B cell (primary cell): ENCODE data around the gene ST8SIA3. TPM values are rescaled to one million over a fixed set of nuclear protein-coding genes. Genes with fewer than 3 reads are reported as not detected.

Source experiments
- ATAC-seq: fragments of 200-7000 bp; cut with Tn5 transposase; one replicate; pipeline ENCODE4 v1.10.0; 2021; ENCODE audit warnings: low read depth, mild to moderate bottlenecking, moderate number of reproducible peaks, moderate library complexity
- CTCF ChIA-PET: fragments of 350-600 bp; sonication (Branson Sonifier 250); formaldehyde crosslinking; loops from one replicate; lab custom pipeline; 2021; ENCODE audit warnings: antibody characterized with exemption, inconsistent platforms; lab: Charles Lee
- POLR2A ChIA-PET: fragments of 350-600 bp; sonication (Branson Sonifier 250); formaldehyde crosslinking; loops from one replicate; lab custom pipeline; 2021; ENCODE audit warnings: antibody characterized with exemption; lab: Charles Lee
- DNase-seq: peaks from one replicate; pipeline ENCODE4 v3.0.0; 2013
- H2AFZ ChIP-seq: 2 replicates; pipeline ENCODE4 v1.6.1; 2012; ENCODE audit warnings: mild to moderate bottlenecking, low read depth, low read length; ENCODE audit not compliant: insufficient read depth, poor library complexity, severe bottlenecking
- H3K27ac ChIP-seq, 2 donors: 1 replicate in 1 of 2; 2 replicates in 1 of 2; pipeline ENCODE4 v1.5.1; 2012 to 2013; ENCODE audit warnings: low read length in 2 of 2, mild to moderate bottlenecking in 2 of 2, moderate library complexity in 1 of 2
- H3K27me3 ChIP-seq, 4 experiments: fragments of 200-600 bp in 1 of 4; sonication (generic) in 1 of 4; replicated peaks in 1 of 4; 1 replicate in 2 of 4; 2 replicates in 2 of 4; pipeline versions ENCODE4 v1.6.1 to v1.7.0; 2013 to 2016; ENCODE audit warnings: low read length in 3 of 4, mild to moderate bottlenecking in 2 of 4, mixed read lengths in 1 of 4, moderate library complexity in 1 of 4; ENCODE audit not compliant: insufficient read depth in 4 of 4, control insufficient read depth in 3 of 4; ENCODE audit errors: control extremely low read depth in 1 of 4
- H3K36me3 ChIP-seq, 2 experiments: replicated peaks in 1 of 2; 1 replicate in 1 of 2; 2 replicates in 1 of 2; pipeline versions ENCODE4 v1.6.1 to v1.7.1; 2013; ENCODE audit warnings: low read length in 1 of 2; ENCODE audit not compliant: insufficient read depth in 2 of 2, control insufficient read depth in 1 of 2; ENCODE audit errors: control extremely low read depth in 1 of 2, extremely low read depth in 1 of 2
- H3K4me1 ChIP-seq, 2 donors: fragments of 200-600 bp in 1 of 2; sonication (generic) in 1 of 2; 1 replicate in 1 of 2; 2 replicates in 1 of 2; pipeline versions ENCODE4 v1.5.1 to v1.6.1; 2013 to 2017; ENCODE audit warnings: low read length in 2 of 2; ENCODE audit not compliant: control insufficient read depth in 2 of 2, insufficient read depth in 2 of 2
- H3K4me2 ChIP-seq: replicated peaks from 2 replicates; pipeline ENCODE3; 2012; ENCODE audit warnings: mild to moderate bottlenecking, low read depth, low read length; ENCODE audit not compliant: poor library complexity, severe bottlenecking
- H3K4me3 ChIP-seq, 5 experiments: fragments of 200-600 bp in 1 of 5; sonication (generic) in 1 of 5; 1 replicate in 3 of 5; 2 replicates in 2 of 5; pipeline versions ENCODE4 v1.5.1 to v1.7.0; 2011 to 2016; ENCODE audit warnings: low read length in 4 of 5, mild to moderate bottlenecking in 4 of 5, low read depth in 2 of 5, control low read depth in 1 of 5, moderate library complexity in 1 of 5; ENCODE audit not compliant: insufficient read depth in 1 of 5; ENCODE audit errors: control extremely low read depth in 1 of 5, extremely low read depth in 1 of 5
- H3K79me2 ChIP-seq: fragments of 200-600 bp; sonication (generic); one replicate; pipeline ENCODE4 v1.6.0; 2016; ENCODE audit warnings: low read length; ENCODE audit not compliant: control insufficient read depth, insufficient read depth
- H3K9ac ChIP-seq: fragments of 200-600 bp; sonication (generic); 2 replicates; pipeline ENCODE4 v1.6.1; 2017; ENCODE audit warnings: mild to moderate bottlenecking, low read length, moderate library complexity
- H3K9me3 ChIP-seq, 3 donors: one replicate each; pipeline versions ENCODE4 v1.6.1 to v1.7.1; 2013; ENCODE audit warnings: low read length in 2 of 3; ENCODE audit not compliant: control insufficient read depth in 2 of 3, insufficient read depth in 1 of 3; ENCODE audit errors: control extremely low read depth in 1 of 3
- H4K20me1 ChIP-seq: 2 replicates; pipeline ENCODE4 v1.6.0; 2012; ENCODE audit warnings: mild to moderate bottlenecking, low read length; ENCODE audit not compliant: insufficient read depth, control insufficient read depth, poor library complexity, severe bottlenecking
- H3K27ac Mint-ChIP-seq: one replicate; pipeline ENCODE4 v1.8.0; 2021; ENCODE audit warnings: mixed read lengths
- H3K27me3 Mint-ChIP-seq: one replicate; pipeline ENCODE4 v1.8.0; 2021; ENCODE audit warnings: mixed read lengths
- H3K4me1 Mint-ChIP-seq: one replicate; pipeline ENCODE4 v1.8.0; 2021; ENCODE audit warnings: mixed read lengths
- H3K4me3 Mint-ChIP-seq: one replicate; pipeline ENCODE4 v1.8.0; 2021; ENCODE audit warnings: mixed read lengths
- H3K9me3 Mint-ChIP-seq: one replicate; pipeline ENCODE4 v1.8.0; 2022; ENCODE audit warnings: mixed read lengths; ENCODE audit not compliant: insufficient read depth
- CTCF ChIP-seq: fragments of 200-600 bp; IDR thresholded peaks from one replicate; pipeline ENCODE4 v1.8.0; 2022; ENCODE audit warnings: antibody characterized with exemption, mild to moderate bottlenecking
- EZH2 ChIP-seq: IDR thresholded peaks from 2 replicates; pipeline ENCODE4 v1.6.1; 2012; ENCODE audit warnings: borderline replicate concordance, low read depth, mild to moderate bottlenecking, moderate library complexity, low read length; ENCODE audit not compliant: insufficient read depth, poor library complexity, severe bottlenecking
- WGBS: methylation state at CpG from one replicate; pipeline ENCODE4 v1.1.5; 2013; ENCODE audit warnings: missing lambda C conversion rate; ENCODE audit not compliant: insufficient coverage; 5-methylcytosine and 5-hydroxymethylcytosine counted together
- intact Hi-C: fragments of 100-400 bp; cut with micrococcal nuclease; formaldehyde crosslinking; loops from one replicate; pipeline ENCODE4 v1.10.0; 2022
- polyA plus RNA-seq: library from polyadenylated mRNA; depleted of rRNA; stranded (reverse); fragments of >200 nt; gene quantifications from 2 replicates; pipeline ENCODE4 v1.2.3, GENCODE V29; 2012
- total RNA-seq, 2 donors: library from RNA; stranded (reverse); fragments of 120-200 nt in 1 of 2; gene quantifications; 1 replicate in 1 of 2; 2 replicates in 1 of 2; pipeline versions ENCODE4 v1.2.3 to v1.2.4, GENCODE V29; 2013 to 2022

The ST8SIA3 gene
- total and polyA plus RNA-seq, 2 donors (not counting 1 experiment from before 2014, with no cell fraction given) = not detected

- POLR2A ChIA-PET = no interaction called here
- CTCF ChIA-PET = no interaction called here
- H3K79me2 ChIP-seq = no peaks in the 10 kb centered on the region
- H3K27ac ChIP-seq = no peak overlapping the region
- intact Hi-C loops = no loop called here
- ATAC-seq (no peak), DNase-seq (no peak)
- no peaks in the 10 kb centered on the region for H3K4me1 ChIP-seq
- TF ChIP-seq CTCF (no peak), EZH2 (no peak)
- H3K9me3 Mint-ChIP-seq = no peaks in the 10 kb centered on the region
- no peak overlapping the region for H2AFZ ChIP-seq
- no peaks in the 10 kb centered on the region for H4K20me1 ChIP-seq
- no peaks in the 10 kb centered on the region for H3K9me3 ChIP-seq
- H3K4me1 Mint-ChIP-seq = no peaks in the 10 kb centered on the region
- no peaks in the 10 kb centered on the region for H3K36me3 ChIP-seq
- H3K4me2 ChIP-seq = no peak overlapping the region
- H3K27me3 Mint-ChIP-seq = peaks cover 16% of the 10 kb centered on the region
- WGBS = 75% methylated on average over 3 of the region's 6 CpGs
- peaks cover 0 to 8% (median 0%) of the 10 kb centered on the region in 4 experiments for H3K27me3 ChIP-seq
- H3K4me3 ChIP-seq = no peak overlapping the region
- no peak overlapping the region for H3K4me3 Mint-ChIP-seq
- H3K27ac Mint-ChIP-seq = no peak overlapping the region
- H3K9ac ChIP-seq = no peak overlapping the region
Measured at GRCh38 chr18:57334383-57334782, 18.0 kb upstream of the ST8SIA3 start.

GRCh38 chr18:57336343-57336742 is 16.0 kb upstream of the ST8SIA3 start:
- no peak overlapping the region for H3K4me2 ChIP-seq
- no peak overlapping the region for H3K27ac ChIP-seq
- H3K27me3 ChIP-seq = peaks cover 0 to 11% (median 0%) of the 10 kb centered on the region in 4 experiments
- no peaks in the 10 kb centered on the region for H3K36me3 ChIP-seq
- peaks cover 2% of the 10 kb centered on the region for H3K9me3 Mint-ChIP-seq
- ChIA-PET CTCF (interaction anchor here (1.8 kb wide), 1 partner anchor 15 kb away, joined by 4 read pairs; no protein-coding TSS in a partner anchor), POLR2A (no interaction called here)
- H3K4me1 Mint-ChIP-seq = no peaks in the 10 kb centered on the region
- no peaks in the 10 kb centered on the region for H3K79me2 ChIP-seq
- intact Hi-C loops = no loop called here
- no peak for TF ChIP-seq EZH2
- no peak for TF ChIP-seq CTCF
- H3K27me3 Mint-ChIP-seq = peaks cover 20% of the 10 kb centered on the region
- no peak overlapping the region for H3K4me3 Mint-ChIP-seq
- peaks cover 0 to 3% (median 0%) of the 10 kb centered on the region in 3 donors for H3K9me3 ChIP-seq
- WGBS = 85% methylated on average over 2 of the region's 2 CpGs
- H4K20me1 ChIP-seq = no peaks in the 10 kb centered on the region
- H3K9ac ChIP-seq = no peak overlapping the region
- H3K27ac Mint-ChIP-seq = no peak overlapping the region
- no peak overlapping the region for H3K4me3 ChIP-seq
- no peak overlapping the region for H2AFZ ChIP-seq
- no peak for ATAC-seq
- no peaks in the 10 kb centered on the region for H3K4me1 ChIP-seq
- no peak for DNase-seq
